KMS-11 (cell line): ENCODE data around the gene MASTL.

Experiments used
- H2AFZ ChIP-seq: fragments of 200-600 bp; sonication (generic); 2 replicates; pipeline ENCODE4 v1.6.1; 2016; ENCODE audit warnings: antibody characterized with exemption, mixed run types, low read depth
- H3K27ac ChIP-seq: fragments of 200-600 bp; sonication (generic); 2 replicates; pipeline ENCODE4 v1.6.1; 2016; ENCODE audit warnings: mild to moderate bottlenecking, mixed run types
- H3K27me3 ChIP-seq: fragments of 200-600 bp; sonication (generic); 2 replicates; pipeline ENCODE4 v1.6.1; 2017; ENCODE audit warnings: mild to moderate bottlenecking, low read depth, mixed run types, moderate library complexity; ENCODE audit not compliant: insufficient read depth
- H3K36me3 ChIP-seq: fragments of 200-600 bp; sonication (generic); 2 replicates; pipeline ENCODE4 v1.6.1; 2017; ENCODE audit warnings: mild to moderate bottlenecking, mixed run types; ENCODE audit not compliant: insufficient read depth
- H3K4me1 ChIP-seq: fragments of 200-600 bp; sonication (generic); 2 replicates; pipeline ENCODE4 v1.6.1; 2016; ENCODE audit warnings: mild to moderate bottlenecking, low read depth, mixed run types; ENCODE audit not compliant: poor library complexity, severe bottlenecking
- H3K4me2 ChIP-seq: fragments of 200-600 bp; sonication (generic); 2 replicates; pipeline ENCODE4 v1.7.0; 2016; ENCODE audit warnings: mild to moderate bottlenecking, mixed run types
- H3K4me3 ChIP-seq: fragments of 200-600 bp; sonication (generic); IDR thresholded peaks from 2 replicates; pipeline ENCODE4 v1.6.1; 2017; ENCODE audit warnings: low read depth, low read length, mixed read lengths; ENCODE audit not compliant: insufficient read depth
- H3K79me2 ChIP-seq: fragments of 200-600 bp; sonication (generic); 2 replicates; pipeline ENCODE4 v1.6.1; 2016; ENCODE audit warnings: low read depth, mixed run types; ENCODE audit not compliant: insufficient read depth
- H3K9ac ChIP-seq: fragments of 200-600 bp; sonication (generic); 2 replicates; pipeline ENCODE4 v1.6.1; 2016; ENCODE audit warnings: mild to moderate bottlenecking, mixed run types
- H4K20me1 ChIP-seq: fragments of 200-600 bp; sonication (generic); 2 replicates; pipeline ENCODE4 v1.6.1; 2016; ENCODE audit warnings: mild to moderate bottlenecking, mixed run types; ENCODE audit not compliant: insufficient read depth
- CTCF ChIP-seq: fragments of 200-600 bp; sonication (generic); conservative IDR thresholded peaks from 2 replicates; pipeline ENCODE4 v1.6.1; 2017; ENCODE audit warnings: low read depth, mild to moderate bottlenecking, antibody characterized with exemption, low read length, moderate library complexity, mixed read lengths

MASTL gene

GRCh38 chr10:27155066-27155754 lies at the start of gene MASTL:
Gene MASTL, plus strand, starts transcription at chr10:27155352. Its CDS starts 75 bp downstream, at chr10:27155427.
- H3K27me3 ChIP-seq = no peaks in the 10 kb centered on the region
- H3K79me2 ChIP-seq = peaks cover 85% of the 10 kb centered on the region
- peaks cover 5% of the 10 kb centered on the region; the same call in 1 of the 2 replicates for H3K36me3 ChIP-seq
- TF ChIP-seq CTCF = no peak
- H3K4me3 ChIP-seq = peak within 1 kb of the TSS; percentile 60
- peaks cover 14% of the 10 kb centered on the region for H4K20me1 ChIP-seq
- H2AFZ ChIP-seq = peak within 1 kb of the TSS; percentile 57
- peaks cover 39% of the 10 kb centered on the region for H3K4me1 ChIP-seq
- H3K27ac ChIP-seq = peak within 1 kb of the TSS; percentile 97
- peak within 1 kb of the TSS; percentile 96 for H3K9ac ChIP-seq
- H3K4me2 ChIP-seq = peak within 1 kb of the TSS; percentile 99

- H3K4me3 ChIP-seq = no peak overlapping the region
- no peaks in the 10 kb centered on the region for H3K4me1 ChIP-seq
- H3K79me2 ChIP-seq = no peaks in the 10 kb centered on the region
- H3K27ac ChIP-seq = no peak overlapping the region
- H3K4me2 ChIP-seq = no peak overlapping the region
- H2AFZ ChIP-seq = no peak overlapping the region
- H4K20me1 ChIP-seq = no peaks in the 10 kb centered on the region
- TF ChIP-seq CTCF = no peak
- H3K9ac ChIP-seq = no peak overlapping the region
- H3K36me3 ChIP-seq = peaks cover 10% of the 10 kb centered on the region; the same call in 1 of the 2 replicates
- no peaks in the 10 kb centered on the region for H3K27me3 ChIP-seq
These were observed 47.0 kb upstream of the MASTL start for GRCh38 chr10:27108165-27108564.

GRCh38 chr10:27134371-27134770 lies 20.8 kb upstream of the MASTL start:
- no peak overlapping the region for H3K27ac ChIP-seq
- no peak overlapping the region for H2AFZ ChIP-seq
- no peaks in the 10 kb centered on the region for H3K27me3 ChIP-seq
- H4K20me1 ChIP-seq = no peaks in the 10 kb centered on the region
- TF ChIP-seq CTCF = no peak
- no peaks in the 10 kb centered on the region for H3K79me2 ChIP-seq
- H3K36me3 ChIP-seq = peaks cover 9% of the 10 kb centered on the region; the same call in 1 of the 2 replicates
- no peaks in the 10 kb centered on the region for H3K4me1 ChIP-seq
- no peak overlapping the region for H3K9ac ChIP-seq
- no peak overlapping the region for H3K4me2 ChIP-seq
- H3K4me3 ChIP-seq = no peak overlapping the region

DNA sequence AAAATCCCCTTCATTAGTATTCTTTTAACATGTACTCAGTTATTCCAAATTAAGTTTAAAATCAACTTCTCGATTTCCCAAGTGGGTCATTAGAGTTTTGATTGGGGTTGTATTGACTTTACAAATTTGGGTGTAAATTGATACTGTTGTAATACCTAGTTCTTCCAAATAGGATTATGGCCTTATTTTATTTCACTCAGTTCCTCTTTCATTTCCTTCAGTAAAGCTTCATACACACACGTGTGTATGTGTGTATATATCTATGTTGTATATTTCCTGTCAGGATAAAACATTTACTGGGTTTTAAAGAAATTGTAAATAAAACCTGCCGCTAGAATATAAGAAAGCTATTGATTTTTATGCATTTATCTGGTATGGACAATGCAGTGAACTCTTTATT lies 16.9 kb upstream of the MASTL start:
- Histone ChIP-seq H2AFZ (no peak overlapping the region), H3K4me3 (no peak overlapping the region), H3K27me3 (no peaks in the 10 kb centered on the region), H3K9ac (no peak overlapping the region), H3K27ac (no peak overlapping the region), H3K36me3 (0 out of 2 replicates have a peak, but pooled peaks cover 7% of the 10 kb centered on the region), H4K20me1 (no peaks in the 10 kb centered on the region), H3K79me2 (no peaks in the 10 kb centered on the region), H3K4me2 (no peak overlapping the region), H3K4me1 (no peaks in the 10 kb centered on the region)
- no peak for TF ChIP-seq CTCF
